T-helper 17 cell (primary cell): Measurements from ENCODE around the gene PHOX2A. TPM values are rescaled to one million over a fixed set of nuclear protein-coding genes. Genes with fewer than 3 reads are reported as not detected.

Experiments
- ATAC-seq: fragments of 150-1000 bp; cut with Tn5 transposase; 2 replicates; pipeline ENCODE4 v1.10.0; 2021; ENCODE audit warnings: mild to moderate bottlenecking, moderate library complexity
- DNase-seq, 3 donors: peaks; one replicate each; pipeline versions ENCODE4 v3.0.0 to v3.0.0-alpha.2; 2020 to 2021
- H3K9me3 ChIP-seq: one replicate; pipeline ENCODE4 v1.7.0; 2013; ENCODE audit warnings: low read length, mild to moderate bottlenecking; ENCODE audit not compliant: control insufficient read depth, poor library complexity, severe bottlenecking
- H3K27ac Mint-ChIP-seq: one replicate; pipeline ENCODE4 v1.8.0; 2022; ENCODE audit warnings: mild to moderate bottlenecking, moderate library complexity, mixed read lengths
- H3K27me3 Mint-ChIP-seq: one replicate; pipeline ENCODE4 v1.8.0; 2022; ENCODE audit warnings: mixed read lengths
- H3K36me3 Mint-ChIP-seq: one replicate; pipeline ENCODE4 v1.8.0; 2022; ENCODE audit warnings: low read depth, mixed read lengths
- H3K4me1 Mint-ChIP-seq: one replicate; pipeline ENCODE4 v1.8.0; 2022; ENCODE audit warnings: mild to moderate bottlenecking, mixed read lengths
- H3K4me3 Mint-ChIP-seq: one replicate; pipeline ENCODE4 v1.8.0; 2022; ENCODE audit warnings: mild to moderate bottlenecking, moderate library complexity, mixed read lengths
- total RNA-seq, 4 donors: library from RNA in 2 of 4; stranded (reverse) in 2 of 4; gene quantifications; one replicate each; pipeline ENCODE4 v1.2.3 and lab custom pipeline; 2022 to 2026

The PHOX2A gene
- total RNA-seq, 2 donors from 2014 or later = not detected

- H3K4me3 Mint-ChIP-seq = no peak overlapping the region
- H3K36me3 Mint-ChIP-seq = peaks cover 3% of the 10 kb centered on the region
- no peak overlapping the region for H3K27ac Mint-ChIP-seq
- peaks cover 7% of the 10 kb centered on the region for H3K4me1 Mint-ChIP-seq
- H3K9me3 ChIP-seq = no peaks in the 10 kb centered on the region
- no peak for DNase-seq
- H3K27me3 Mint-ChIP-seq = peaks cover 70% of the 10 kb centered on the region
- no peak for ATAC-seq
Observed at GRCh38 chr11:72265951-72266350, 22.0 kb upstream of the PHOX2A start.

- Mint-ChIP-seq H3K27ac (no peak overlapping the region), H3K36me3 (peaks cover 3% of the 10 kb centered on the region), H3K4me3 (no peak overlapping the region), H3K27me3 (peaks cover 53% of the 10 kb centered on the region), H3K4me1 (peaks cover 2% of the 10 kb centered on the region)
- no peaks in the 10 kb centered on the region for H3K9me3 ChIP-seq
- DNase-seq (no peak), ATAC-seq (no peak)
Observed at GRCh38 chr11:72263361-72263760, 19.4 kb upstream of the PHOX2A start.

GRCh38 chr11:72260574-72260973, 16.6 kb upstream of the PHOX2A start:
- Mint-ChIP-seq H3K27me3 (peaks cover 29% of the 10 kb centered on the region), H3K36me3 (peaks cover under 1% of the 10 kb centered on the region), H3K4me3 (no peak overlapping the region), H3K4me1 (peaks cover 2% of the 10 kb centered on the region), H3K27ac (no peak overlapping the region)
- DNase-seq (no peak), ATAC-seq (no peak)
- H3K9me3 ChIP-seq = no peaks in the 10 kb centered on the region

- ATAC-seq (no peak), DNase-seq (no peak)
- Mint-ChIP-seq H3K27ac (no peak overlapping the region), H3K4me3 (no peak overlapping the region), H3K36me3 (no peaks in the 10 kb centered on the region), H3K4me1 (peaks cover 2% of the 10 kb centered on the region), H3K27me3 (peaks cover 31% of the 10 kb centered on the region)
- H3K9me3 ChIP-seq = no peaks in the 10 kb centered on the region
Observed at GRCh38 chr11:72259490-72259889, 15.5 kb upstream of the PHOX2A start.

GRCh38 chr11:72257570-72257969, 13.6 kb upstream of the PHOX2A start:
- Mint-ChIP-seq H3K27me3 (peaks cover 28% of the 10 kb centered on the region), H3K27ac (no peak overlapping the region), H3K36me3 (no peaks in the 10 kb centered on the region), H3K4me3 (no peak overlapping the region), H3K4me1 (no peaks in the 10 kb centered on the region)
- DNase-seq (no peak), ATAC-seq (no peak)
- H3K9me3 ChIP-seq = no peaks in the 10 kb centered on the region

- DNase-seq (no peak), ATAC-seq (no peak)
- no peaks in the 10 kb centered on the region for H3K9me3 ChIP-seq
- H3K4me1 Mint-ChIP-seq = no peaks in the 10 kb centered on the region
- H3K36me3 Mint-ChIP-seq = peaks cover 3% of the 10 kb centered on the region
- H3K4me3 Mint-ChIP-seq = no peak overlapping the region
- peaks cover 49% of the 10 kb centered on the region for H3K27me3 Mint-ChIP-seq
- H3K27ac Mint-ChIP-seq = no peak overlapping the region
Observed at GRCh38 chr11:72254299-72254993, 10.5 kb upstream of the PHOX2A start.

GRCh38 chr11:72253392-72253791, 9.4 kb upstream of the PHOX2A start:
- H3K27ac Mint-ChIP-seq = no peak overlapping the region
- no peak for DNase-seq
- no peaks in the 10 kb centered on the region for H3K4me1 Mint-ChIP-seq
- H3K36me3 Mint-ChIP-seq = peaks cover 3% of the 10 kb centered on the region
- no peak for ATAC-seq
- H3K4me3 Mint-ChIP-seq = peak overlapping the region; percentile 12
- H3K27me3 Mint-ChIP-seq = peaks cover 50% of the 10 kb centered on the region
- H3K9me3 ChIP-seq = no peaks in the 10 kb centered on the region

- DNase-seq = no peak
- peaks cover 50% of the 10 kb centered on the region for H3K27me3 Mint-ChIP-seq
- peaks cover 3% of the 10 kb centered on the region for H3K36me3 Mint-ChIP-seq
- H3K9me3 ChIP-seq = no peaks in the 10 kb centered on the region
- H3K4me3 Mint-ChIP-seq = no peak overlapping the region
- ATAC-seq = no peak
- H3K27ac Mint-ChIP-seq = no peak overlapping the region
- no peaks in the 10 kb centered on the region for H3K4me1 Mint-ChIP-seq
Observed at GRCh38 chr11:72251614-72252013, 7.6 kb upstream of the PHOX2A start.

- Mint-ChIP-seq H3K36me3 (peaks cover 3% of the 10 kb centered on the region), H3K4me3 (no peak overlapping the region)
- no peak for ATAC-seq
Observed at GRCh38 chr11:72250661-72251464, 6.9 kb upstream of the PHOX2A start.

GRCh38 chr11:72249961-72250360, 6.0 kb upstream of the PHOX2A start:
- Mint-ChIP-seq H3K27ac (no peak overlapping the region), H3K4me1 (no peaks in the 10 kb centered on the region), H3K27me3 (peaks cover 45% of the 10 kb centered on the region), H3K4me3 (no peak overlapping the region), H3K36me3 (peaks cover 3% of the 10 kb centered on the region)
- H3K9me3 ChIP-seq = no peaks in the 10 kb centered on the region
- DNase-seq (no peak), ATAC-seq (no peak)

More at GRCh38 chr11:72250661-72251464, 6.9 kb upstream of the PHOX2A start:
- no peak for DNase-seq
- Mint-ChIP-seq H3K27me3 (peaks cover 50% of the 10 kb centered on the region), H3K27ac (no peak overlapping the region), H3K4me1 (no peaks in the 10 kb centered on the region)
- H3K9me3 ChIP-seq = no peaks in the 10 kb centered on the region

- no peak for DNase-seq
- Mint-ChIP-seq H3K27ac (no peak overlapping the region), H3K4me1 (peaks cover 10% of the 10 kb centered on the region), H3K27me3 (peaks cover 39% of the 10 kb centered on the region), H3K36me3 (peaks cover 12% of the 10 kb centered on the region), H3K4me3 (no peak overlapping the region)
- no peak for ATAC-seq
- no peaks in the 10 kb centered on the region for H3K9me3 ChIP-seq
Observed at GRCh38 chr11:72247584-72247983, 3.6 kb upstream of the PHOX2A start.

- no peak for ATAC-seq
- no peaks in the 10 kb centered on the region for H3K9me3 ChIP-seq
- H3K27ac Mint-ChIP-seq = no peak overlapping the region
- H3K4me1 Mint-ChIP-seq = peaks cover 26% of the 10 kb centered on the region
- DNase-seq = no peak
- peaks cover 42% of the 10 kb centered on the region for H3K27me3 Mint-ChIP-seq
- peaks cover 20% of the 10 kb centered on the region for H3K36me3 Mint-ChIP-seq
- H3K4me3 Mint-ChIP-seq = no peak overlapping the region
Observed at GRCh38 chr11:72245263-72245816, 1.4 kb upstream of the PHOX2A start.

- peak overlapping the region; percentile 60 for H3K4me3 Mint-ChIP-seq
- H3K27me3 Mint-ChIP-seq = peaks cover 39% of the 10 kb centered on the region
- peaks cover 18% of the 10 kb centered on the region for H3K36me3 Mint-ChIP-seq
- ATAC-seq = peak; percentile 21
- peaks cover 28% of the 10 kb centered on the region for H3K4me1 Mint-ChIP-seq
- no peak for DNase-seq
- H3K9me3 ChIP-seq = no peaks in the 10 kb centered on the region
- H3K27ac Mint-ChIP-seq = peak overlapping the region; percentile 0
Observed at GRCh38 chr11:72244361-72245262, 636 bp upstream of the PHOX2A start.
